SK-N-SH treated with all-trans-retinoic acid at 6 μM for 48 hours (cell line): Measurements from ENCODE around the gene TMEFF2.

Source experiments
- ATAC-seq: fragments of 200-7000 bp; cut with Tn5 transposase; 3 replicates; pipeline ENCODE4 v1.9.1; 2020; ENCODE audit warnings: mild to moderate bottlenecking, moderate library complexity
- BACH2 ChIP-seq: fragments of 250-450 bp; sonication (Bioruptor Pico); IDR thresholded peaks from 2 replicates; pipeline ENCODE4 v1.9.0; 2021; ENCODE audit warnings: mild to moderate bottlenecking, borderline replicate concordance
- CSDC2 ChIP-seq: fragments of 250-450 bp; sonication (Bioruptor Pico); IDR thresholded peaks from 2 replicates; pipeline ENCODE4 v1.5.0; 2020; ENCODE audit warnings: mild to moderate bottlenecking, moderate library complexity
- CSRNP3 ChIP-seq: fragments of 250-450 bp; sonication (Bioruptor Pico); IDR thresholded peaks from 2 replicates; pipeline ENCODE4 v1.5.1; 2021; ENCODE audit warnings: mild to moderate bottlenecking, moderate library complexity
- GLIS3 ChIP-seq: fragments of 250-450 bp; sonication (Bioruptor Pico); IDR thresholded peaks from 2 replicates; pipeline ENCODE4 v1.5.0; 2020; ENCODE audit warnings: mild to moderate bottlenecking, moderate library complexity
- ISL1 ChIP-seq: fragments of 250-450 bp; sonication (Bioruptor Pico); IDR thresholded peaks from 2 replicates; pipeline ENCODE4 v2.1.2; 2022; ENCODE audit warnings: mild to moderate bottlenecking, moderate library complexity
- POU6F1 ChIP-seq: fragments of 250-450 bp; sonication (Bioruptor Pico); IDR thresholded peaks from 2 replicates; pipeline ENCODE4 v1.8.0; 2021; ENCODE audit warnings: low read depth, mild to moderate bottlenecking, moderate library complexity, borderline replicate concordance
- PPARA ChIP-seq: fragments of 250-450 bp; sonication (Bioruptor Pico); IDR thresholded peaks from 2 replicates; pipeline ENCODE4 v1.5.0; 2020; ENCODE audit warnings: mild to moderate bottlenecking, borderline replicate concordance
- RARB ChIP-seq: fragments of 250-450 bp; sonication (Bioruptor Pico); IDR thresholded peaks from 2 replicates; pipeline ENCODE4 v1.8.0; 2021; ENCODE audit warnings: mild to moderate bottlenecking, moderate library complexity
- SNAI2 ChIP-seq: fragments of 250-450 bp; sonication (Bioruptor Pico); IDR thresholded peaks from 2 replicates; pipeline ENCODE4 v1.5.0; 2020; ENCODE audit warnings: mild to moderate bottlenecking, moderate library complexity
- TOX ChIP-seq: fragments of 250-450 bp; sonication (Bioruptor Pico); IDR thresholded peaks from 2 replicates; pipeline ENCODE4 v1.8.0; 2021; ENCODE audit warnings: mild to moderate bottlenecking, moderate library complexity, borderline replicate concordance
- TSHZ2 ChIP-seq: fragments of 250-450 bp; sonication (Bioruptor Pico); IDR thresholded peaks from 2 replicates; pipeline ENCODE4 v1.5.0; 2020; ENCODE audit warnings: mild to moderate bottlenecking, moderate library complexity
- ZC3H10 ChIP-seq: fragments of 250-450 bp; sonication (Bioruptor Pico); IDR thresholded peaks from 2 replicates; pipeline ENCODE4 v1.5.1; 2021; ENCODE audit warnings: mild to moderate bottlenecking, moderate library complexity
- ZFP30 ChIP-seq: fragments of 450-650 bp; formaldehyde crosslinking; IDR thresholded peaks from 2 replicates; pipeline ENCODE4 v1.5.0; 2022; ENCODE audit warnings: mild to moderate bottlenecking, moderate library complexity
- ZNF565 ChIP-seq: fragments of 450-650 bp; formaldehyde crosslinking; conservative IDR thresholded peaks from 2 replicates; pipeline ENCODE4 v1.5.0; 2020; ENCODE audit warnings: low read depth, mild to moderate bottlenecking, moderate library complexity
- ZNF70 ChIP-seq: fragments of 450-650 bp; formaldehyde crosslinking; IDR thresholded peaks from 2 replicates; pipeline ENCODE4 v1.5.0; 2020; ENCODE audit warnings: mild to moderate bottlenecking, moderate library complexity
- ZNF8 ChIP-seq: fragments of 450-650 bp; formaldehyde crosslinking; IDR thresholded peaks from 2 replicates; pipeline ENCODE4 v1.5.0; 2020; ENCODE audit warnings: mild to moderate bottlenecking, moderate library complexity

The TMEFF2 gene

GRCh38 chr2:191929288-191929687, 265.4 kb downstream of the TMEFF2 start:
- no peak for ATAC-seq
- no peak for TF ChIP-seq CSRNP3 (CRISPR knock-in tag)
- TF ChIP-seq GLIS3, result no peak
- no peak for TF ChIP-seq TSHZ2
- no peak for TF ChIP-seq CSDC2 (CRISPR knock-in tag)
- no peak for TF ChIP-seq BACH2 (CRISPR knock-in tag)
- no peak for TF ChIP-seq RARB (CRISPR knock-in tag)
- no peak for TF ChIP-seq ZC3H10 (CRISPR knock-in tag)

- peak; percentile 37; the same call in 1 of the 3 replicates for ATAC-seq
- TF ChIP-seq ZNF565 (CRISPR knock-in tag) (no peak), ZFP30 (CRISPR knock-in tag) (no peak), POU6F1 (CRISPR knock-in tag) (no peak), SNAI2 (no peak)
Observed at GRCh38 chr2:191927991-191928390, 266.7 kb downstream of the TMEFF2 start.

- TF ChIP-seq ZNF565 (CRISPR knock-in tag) (no peak), ISL1 (peak; percentile 66), TSHZ2 (no peak), ZNF70 (CRISPR knock-in tag) (no peak), PPARA (CRISPR knock-in tag) (no peak), BACH2 (CRISPR knock-in tag) (no peak), SNAI2 (no peak), TOX (CRISPR knock-in tag) (peak; percentile 53; the same call in 1 of the 2 replicates)
- peak; percentile 78 for ATAC-seq
Observed at GRCh38 chr2:191927319-191927867, 267.3 kb downstream of the TMEFF2 start.

- no peak for TF ChIP-seq PPARA (CRISPR knock-in tag)
- peak; percentile 22; the same call in 2 of the 3 replicates for ATAC-seq
Observed at GRCh38 chr2:191926671-191927070, 268.1 kb downstream of the TMEFF2 start.

GRCh38 chr2:191923652-191923997, 271.1 kb downstream of the TMEFF2 start:
- no peak for ATAC-seq
- TF ChIP-seq ZNF8 (CRISPR knock-in tag) (no peak), RARB (CRISPR knock-in tag) (no peak)
